Endothelial cell of umbilical vein (primary cell): ENCODE data around the gene COMMD9.

Experiments used
- CTCF ChIP-seq, 2 donors: IDR thresholded peaks; 1 replicate in 1 of 2; 2 replicates in 1 of 2; pipeline ENCODE4 v1.5.1; 2011; ENCODE audit warnings: low read length in 2 of 2, mild to moderate bottlenecking in 2 of 2, moderate library complexity in 2 of 2, control low read depth in 1 of 2, inconsistent platforms in 1 of 2, low read depth in 1 of 2; ENCODE audit not compliant: insufficient read depth in 1 of 2; ENCODE audit errors: extremely low read depth in 1 of 2
- EZH2 ChIP-seq: IDR thresholded peaks from 2 replicates; pipeline ENCODE4 v1.6.1; 2012; ENCODE audit warnings: borderline replicate concordance, low read depth, mild to moderate bottlenecking, moderate library complexity, low read length, inconsistent platforms; ENCODE audit not compliant: severe bottlenecking
- FOS ChIP-seq: IDR thresholded peaks from 2 replicates; pipeline ENCODE4 v1.6.1; 2011; ENCODE audit warnings: mild to moderate bottlenecking, low read length, moderate library complexity, borderline replicate concordance; ENCODE audit not compliant: insufficient read depth
- GATA2 ChIP-seq: IDR thresholded peaks from 2 replicates; pipeline ENCODE4 v1.7.0; 2011; ENCODE audit warnings: low read depth, mild to moderate bottlenecking, moderate library complexity, mixed read lengths, low read length; ENCODE audit not compliant: insufficient read length, insufficient read depth
- JUN ChIP-seq: IDR thresholded peaks from 2 replicates; pipeline ENCODE4 v1.6.1; 2011; ENCODE audit warnings: borderline replicate concordance, low read depth; ENCODE audit not compliant: insufficient read length, insufficient read depth
- MAX ChIP-seq: IDR thresholded peaks from 2 replicates; pipeline ENCODE4 v1.6.1; 2011; ENCODE audit not compliant: insufficient read depth, insufficient read length
- MYC ChIP-seq: IDR thresholded peaks from one replicate; pipeline ENCODE4 v1.6.1; 2011; ENCODE audit warnings: mild to moderate bottlenecking, low read depth, low read length
- POLR2A ChIP-seq: IDR thresholded peaks from 2 replicates; pipeline ENCODE4 v1.6.1; 2012; ENCODE audit warnings: low read depth, mild to moderate bottlenecking, control low read depth, low read length
- POLR2AphosphoS5 ChIP-seq: IDR thresholded peaks from 2 replicates; pipeline ENCODE4 v1.6.1; 2012; ENCODE audit warnings: low read depth, mild to moderate bottlenecking, control low read depth, low read length, moderate library complexity; ENCODE audit not compliant: insufficient read depth

DNA sequence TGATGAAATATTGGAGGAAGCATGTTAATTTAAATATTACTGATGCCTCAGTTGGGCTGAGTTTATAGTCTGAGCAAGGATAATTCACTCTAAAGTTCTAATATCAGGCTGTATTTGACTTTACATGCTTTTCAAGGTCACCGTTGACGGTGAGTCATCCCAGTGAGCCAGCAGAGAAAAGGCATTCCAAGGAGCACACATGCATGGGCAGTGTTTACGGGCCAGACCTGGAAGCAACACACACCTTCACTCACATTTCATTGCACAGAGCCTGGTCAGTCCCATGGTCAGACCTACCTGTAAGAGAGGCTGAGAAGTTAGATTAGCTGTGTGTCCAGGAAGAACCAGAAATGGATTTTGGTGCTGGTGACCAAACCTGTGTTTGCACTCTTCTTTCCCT is 53.5 kb downstream of the COMMD9 start:
- TF ChIP-seq CTCF (IDR thresholded peaks at IDR 0.05; ENCODE audit: extremely low read depth in 1 of 2, insufficient read depth in 1 of 2, low read depth in 1 of 2, low read length in 2 of 2) (no peak), MYC (no peak), POLR2A (no peak), POLR2AphosphoS5 (no peak), EZH2 (no peak), FOS (peak; percentile 24), MAX (no peak), JUN (peak; percentile 23), GATA2 (no peak)
